Glutamatergic neuron (in vitro differentiated cells): Measurements from ENCODE around the gene PRICKLE4. TPM values are rescaled to one million over a fixed set of nuclear protein-coding genes. Genes with fewer than 3 reads are reported as not detected.

Experiments used
- DNase-seq: peaks from one replicate; pipeline ENCODE4 v3.0.0; 2022
- H3K27ac Mint-ChIP-seq: one replicate; pipeline ENCODE4 v1.8.0; 2020; ENCODE audit warnings: mild to moderate bottlenecking, mixed read lengths, inconsistent platforms; ENCODE audit not compliant: unreplicated experiment
- H3K27me3 Mint-ChIP-seq: one replicate; pipeline ENCODE4 v1.8.0; 2020; ENCODE audit warnings: mild to moderate bottlenecking, moderate library complexity, mixed read lengths, inconsistent platforms; ENCODE audit not compliant: unreplicated experiment
- H3K36me3 Mint-ChIP-seq: one replicate; pipeline ENCODE4 v1.8.0; 2020; ENCODE audit warnings: mild to moderate bottlenecking, mixed read lengths, inconsistent platforms; ENCODE audit not compliant: unreplicated experiment
- H3K4me1 Mint-ChIP-seq: one replicate; pipeline ENCODE4 v1.8.0; 2020; ENCODE audit warnings: mild to moderate bottlenecking, low read depth, mixed read lengths, inconsistent platforms; ENCODE audit not compliant: unreplicated experiment
- H3K4me3 Mint-ChIP-seq: one replicate; pipeline ENCODE4 v1.8.0; 2020; ENCODE audit warnings: mild to moderate bottlenecking, mixed read lengths, inconsistent platforms; ENCODE audit not compliant: unreplicated experiment
- H3K9me3 Mint-ChIP-seq: one replicate; pipeline ENCODE4 v1.8.0; 2020; ENCODE audit warnings: mild to moderate bottlenecking, moderate library complexity, mixed read lengths, inconsistent platforms; ENCODE audit not compliant: unreplicated experiment
- total RNA-seq: library from RNA; stranded (reverse); fragmentation: NEBNext Ultra II Directional; extraction: Animal tissue kit (Norgen Biotek cat#: 25700); gene quantifications from one replicate; pipeline ENCODE4 v1.2.1, GENCODE V29; 2021; ENCODE audit not compliant: unreplicated experiment
- TF ChIP-seq, protein P1 (sequence below): fragments of 200-600 bp; sonication (generic); IDR thresholded peaks from one replicate; pipeline ENCODE4 v1.5.0; 2021; ENCODE audit not compliant: partially characterized antibody, unreplicated experiment

Gene PRICKLE4
- total RNA-seq, 1 donor from 2014 or later: 2.3 TPM

DNA sequence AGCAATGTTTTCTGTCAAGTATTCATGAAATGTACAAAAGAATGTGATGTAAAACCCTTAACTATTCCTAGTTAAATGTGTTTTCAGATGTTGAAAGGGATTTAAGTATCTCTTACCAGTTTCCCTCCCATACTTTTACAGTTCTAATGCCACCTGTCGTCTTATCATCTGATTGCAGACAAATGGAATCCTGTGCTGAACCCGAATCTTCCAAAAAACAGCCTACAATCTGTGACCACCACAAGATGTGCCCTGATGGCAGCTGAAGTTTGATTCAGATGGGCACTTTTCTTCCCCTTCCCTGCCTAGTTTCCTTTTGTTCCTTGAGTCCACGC, 8.8 kb downstream of the PRICKLE4 start:
- peaks cover 5% of the 10 kb centered on the region for H3K9me3 Mint-ChIP-seq
- DNase-seq: no peak
- H3K27me3 Mint-ChIP-seq: peaks cover 7% of the 10 kb centered on the region
- no peak overlapping the region for H3K27ac Mint-ChIP-seq
- H3K4me3 Mint-ChIP-seq: peak overlapping the region; percentile 75
- TF ChIP-seq, protein P1, sequence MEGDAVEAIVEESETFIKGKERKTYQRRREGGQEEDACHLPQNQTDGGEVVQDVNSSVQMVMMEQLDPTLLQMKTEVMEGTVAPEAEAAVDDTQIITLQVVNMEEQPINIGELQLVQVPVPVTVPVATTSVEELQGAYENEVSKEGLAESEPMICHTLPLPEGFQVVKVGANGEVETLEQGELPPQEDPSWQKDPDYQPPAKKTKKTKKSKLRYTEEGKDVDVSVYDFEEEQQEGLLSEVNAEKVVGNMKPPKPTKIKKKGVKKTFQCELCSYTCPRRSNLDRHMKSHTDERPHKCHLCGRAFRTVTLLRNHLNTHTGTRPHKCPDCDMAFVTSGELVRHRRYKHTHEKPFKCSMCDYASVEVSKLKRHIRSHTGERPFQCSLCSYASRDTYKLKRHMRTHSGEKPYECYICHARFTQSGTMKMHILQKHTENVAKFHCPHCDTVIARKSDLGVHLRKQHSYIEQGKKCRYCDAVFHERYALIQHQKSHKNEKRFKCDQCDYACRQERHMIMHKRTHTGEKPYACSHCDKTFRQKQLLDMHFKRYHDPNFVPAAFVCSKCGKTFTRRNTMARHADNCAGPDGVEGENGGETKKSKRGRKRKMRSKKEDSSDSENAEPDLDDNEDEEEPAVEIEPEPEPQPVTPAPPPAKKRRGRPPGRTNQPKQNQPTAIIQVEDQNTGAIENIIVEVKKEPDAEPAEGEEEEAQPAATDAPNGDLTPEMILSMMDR: no peak
- no peaks in the 10 kb centered on the region for H3K4me1 Mint-ChIP-seq
- H3K36me3 Mint-ChIP-seq: no peaks in the 10 kb centered on the region

DNA sequence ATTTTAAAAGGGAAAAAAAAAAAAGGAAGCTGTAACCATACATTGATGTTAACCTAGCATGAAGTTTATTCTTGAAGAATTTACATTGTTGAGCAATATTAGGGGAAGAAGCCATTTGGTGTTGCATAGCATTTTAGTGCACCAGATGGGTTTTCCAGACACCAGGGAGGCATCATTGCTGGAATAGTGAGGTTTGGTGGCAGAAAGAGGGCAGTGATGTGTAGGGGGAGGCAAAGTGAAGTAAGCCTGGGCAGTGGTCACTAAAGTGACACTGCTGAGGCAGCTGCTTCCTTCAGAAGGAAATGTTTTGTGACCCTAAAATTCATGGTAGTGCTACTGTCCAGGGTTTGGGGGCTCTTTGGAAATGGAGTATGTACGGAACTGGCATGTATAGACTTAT, 9.5 kb downstream of the PRICKLE4 start:
- Mint-ChIP-seq H3K9me3 (peaks cover 5% of the 10 kb centered on the region), H3K27me3 (peaks cover 4% of the 10 kb centered on the region), H3K4me1 (no peaks in the 10 kb centered on the region), H3K4me3 (peak overlapping the region; percentile 16), H3K27ac (no peak overlapping the region), H3K36me3 (no peaks in the 10 kb centered on the region)
- DNase-seq: no peak
- TF ChIP-seq, protein P1: no peak

DNA sequence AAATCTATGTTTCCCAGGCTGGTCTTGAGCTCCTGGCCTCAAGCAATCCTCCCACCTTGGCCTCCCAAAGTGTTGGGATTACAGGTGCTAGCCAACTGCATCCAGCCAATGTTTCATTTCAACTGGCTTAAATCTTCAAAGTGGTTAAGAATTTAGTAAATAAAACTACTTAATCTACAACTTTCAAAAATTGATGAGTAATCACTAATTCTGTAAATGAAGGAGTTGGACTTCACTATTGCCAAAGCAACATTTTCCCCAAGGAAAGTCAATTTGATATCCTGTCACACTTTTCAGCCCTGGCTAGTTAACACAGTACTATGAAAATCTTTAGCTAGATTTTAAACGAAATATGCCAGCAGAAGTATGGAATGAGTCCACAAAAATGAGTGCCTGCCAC, 10.7 kb downstream of the PRICKLE4 start:
- Mint-ChIP-seq H3K4me3 (no peak overlapping the region), H3K36me3 (no peaks in the 10 kb centered on the region)
- TF ChIP-seq, protein P1: no peak

DNA sequence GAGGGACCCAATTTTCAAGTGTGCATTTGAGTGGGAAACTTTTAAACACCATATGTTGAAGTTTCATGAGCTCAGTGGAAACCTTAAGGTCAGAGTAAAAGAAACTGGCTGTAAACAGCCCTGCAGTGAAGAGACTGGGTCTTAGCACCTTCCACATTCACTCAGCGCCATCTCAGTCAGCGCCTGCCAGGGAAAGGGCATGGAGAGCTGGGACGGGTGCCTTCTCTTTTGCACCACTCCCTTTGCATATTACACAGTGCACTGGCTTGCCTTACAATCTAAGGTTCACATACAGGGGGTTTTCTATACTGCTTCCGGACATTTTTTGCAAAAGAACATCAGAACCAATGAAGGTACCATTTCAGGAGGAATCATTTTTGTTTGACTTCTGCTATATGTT, 11.4 kb downstream of the PRICKLE4 start:
- H3K27ac Mint-ChIP-seq: no peak overlapping the region
- H3K27me3 Mint-ChIP-seq: peaks cover 2% of the 10 kb centered on the region
- no peaks in the 10 kb centered on the region for H3K4me1 Mint-ChIP-seq
- H3K36me3 Mint-ChIP-seq: no peaks in the 10 kb centered on the region
- H3K4me3 Mint-ChIP-seq: no peak overlapping the region
- TF ChIP-seq, protein P1: no peak
- peaks cover 4% of the 10 kb centered on the region for H3K9me3 Mint-ChIP-seq
- DNase-seq: no peak

More for the DNA sequence above, 10.7 kb downstream of the PRICKLE4 start:
- no peak for DNase-seq
- Mint-ChIP-seq H3K27ac (no peak overlapping the region), H3K27me3 (peaks cover 2% of the 10 kb centered on the region), H3K9me3 (peaks cover 5% of the 10 kb centered on the region), H3K4me1 (no peaks in the 10 kb centered on the region)

DNA sequence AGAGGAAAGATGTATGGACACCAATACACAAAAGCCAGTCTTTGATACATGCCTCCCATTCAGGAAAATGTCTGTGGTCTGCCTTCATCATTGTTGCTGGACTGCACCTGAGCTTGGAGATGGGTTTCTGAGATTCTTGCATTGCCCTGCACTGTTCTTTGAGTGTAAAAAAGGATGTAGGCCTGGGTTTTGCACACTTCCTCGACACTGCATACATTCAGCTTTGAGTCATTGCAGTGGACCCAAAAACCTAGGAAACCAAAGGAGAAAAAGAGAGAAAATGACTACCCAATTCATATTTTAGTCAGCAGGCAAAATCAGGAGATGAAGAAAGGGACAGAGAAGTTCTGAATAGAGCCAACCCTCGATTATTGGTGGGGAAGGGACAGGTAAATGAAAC, 15.9 kb downstream of the PRICKLE4 start:
- H3K4me3 Mint-ChIP-seq: no peak overlapping the region
- no peaks in the 10 kb centered on the region for H3K36me3 Mint-ChIP-seq
- H3K4me1 Mint-ChIP-seq: peaks cover 2% of the 10 kb centered on the region
- H3K9me3 Mint-ChIP-seq: peaks cover 4% of the 10 kb centered on the region
- no peaks in the 10 kb centered on the region for H3K27me3 Mint-ChIP-seq
- no peak overlapping the region for H3K27ac Mint-ChIP-seq
- DNase-seq: no peak
- TF ChIP-seq, protein P1: no peak
